ENCODE data around the gene AMOTL2.

AMOTL2 gene

DNA sequence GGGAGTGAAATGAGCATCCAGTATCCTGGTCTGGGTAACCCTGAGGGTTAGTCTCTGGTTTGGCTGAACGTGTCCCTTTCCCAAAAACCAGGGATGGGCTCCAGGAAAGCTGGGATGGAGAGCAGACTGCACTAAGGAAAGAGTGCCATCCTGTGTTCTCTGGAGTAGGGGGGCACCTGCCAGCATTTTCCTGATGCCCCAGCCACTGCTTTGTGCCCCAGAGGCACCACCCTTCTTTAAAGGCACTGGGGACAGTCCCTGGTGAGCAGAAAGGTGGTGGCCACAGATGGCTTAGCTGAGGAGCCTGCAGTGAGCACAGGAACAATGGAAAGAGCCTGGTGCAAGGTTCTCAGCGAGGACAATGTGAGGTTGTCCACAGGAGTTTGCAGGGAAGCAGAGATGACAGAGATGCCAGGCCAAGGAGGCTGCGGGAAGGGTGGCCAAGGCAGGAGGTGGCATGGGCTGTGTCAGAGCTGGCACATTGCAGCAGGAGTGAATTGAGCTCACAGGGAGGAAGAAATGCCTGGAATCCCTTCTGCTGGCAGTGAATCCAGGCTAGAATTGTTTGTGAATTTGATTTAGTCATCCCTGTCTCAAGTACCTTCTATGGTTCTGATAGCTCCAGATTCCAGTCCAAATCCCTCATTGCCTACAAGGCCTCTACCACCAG lies 39.9 kb downstream of the AMOTL2 start:
- Histone ChIP-seq H3K4me1 (ENCODE audit: control insufficient read depth, insufficient read depth, low read length) (peaks cover 11% of the 10 kb centered on the region), H3K27ac (ENCODE audit: low read length) (no peak overlapping the region), H3K9me3 (ENCODE audit: control insufficient read depth, insufficient read depth, low read length) (no peaks in the 10 kb centered on the region), H3K27me3 (ENCODE audit: control insufficient read depth, insufficient read depth, low read length) (no peaks in the 10 kb centered on the region), H3K4me3 (ENCODE audit: low read length) (no peak overlapping the region), H3K36me3 (ENCODE audit: control insufficient read depth, insufficient read depth, low read length) (no peaks in the 10 kb centered on the region)
- no peak for DNase-seq (ENCODE audit: low read depth, low spot score)
- no CpG with 5 or more reads among the region's 3 CpGs for WGBS (ENCODE audit: insufficient coverage, insufficient read length)

DNA sequence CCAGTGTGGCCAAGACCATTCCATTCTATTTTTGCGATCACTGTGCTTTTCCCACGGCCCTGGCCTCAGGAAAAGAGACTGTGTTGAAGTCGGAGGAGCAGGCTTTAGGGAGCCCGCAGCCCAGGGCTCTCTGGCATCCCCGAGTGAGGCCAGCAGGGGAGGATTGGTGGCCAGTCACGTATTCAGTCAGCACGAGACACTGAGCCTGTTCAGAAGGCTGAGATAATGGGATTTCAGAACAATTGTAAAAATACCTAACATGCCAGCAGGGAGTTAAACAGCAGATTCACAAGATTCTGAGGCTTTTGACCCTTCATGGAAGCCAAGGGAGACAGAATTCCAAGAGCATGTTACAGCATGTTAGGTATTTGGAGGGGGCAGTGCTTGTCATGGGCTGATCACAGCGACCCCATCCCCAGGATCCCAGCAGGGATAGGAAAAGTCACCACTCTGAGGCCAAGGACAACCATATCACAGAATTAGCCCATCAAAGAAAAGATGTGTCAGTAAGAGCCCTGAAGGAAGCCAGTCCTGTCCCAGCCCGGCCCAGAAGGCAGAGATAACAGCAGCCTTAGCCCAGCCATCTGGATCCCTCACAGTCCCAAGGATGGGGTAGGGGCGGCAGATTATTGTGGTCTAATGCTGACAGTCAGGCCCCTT lies 40.6 kb downstream of the AMOTL2 start:
- Histone ChIP-seq H3K36me3 (ENCODE audit: control insufficient read depth, insufficient read depth, low read length) (no peaks in the 10 kb centered on the region), H3K4me3 (ENCODE audit: low read length) (no peak overlapping the region), H3K9me3 (ENCODE audit: control insufficient read depth, insufficient read depth, low read length) (no peaks in the 10 kb centered on the region), H3K27ac (ENCODE audit: low read length) (no peak overlapping the region), H3K27me3 (ENCODE audit: control insufficient read depth, insufficient read depth, low read length) (no peaks in the 10 kb centered on the region), H3K4me1 (ENCODE audit: control insufficient read depth, insufficient read depth, low read length) (peaks cover 10% of the 10 kb centered on the region)
- no peak for DNase-seq (ENCODE audit: low read depth, low spot score)
- no CpG with 5 or more reads among the region's 10 CpGs for WGBS (ENCODE audit: insufficient coverage, insufficient read length)

DNA sequence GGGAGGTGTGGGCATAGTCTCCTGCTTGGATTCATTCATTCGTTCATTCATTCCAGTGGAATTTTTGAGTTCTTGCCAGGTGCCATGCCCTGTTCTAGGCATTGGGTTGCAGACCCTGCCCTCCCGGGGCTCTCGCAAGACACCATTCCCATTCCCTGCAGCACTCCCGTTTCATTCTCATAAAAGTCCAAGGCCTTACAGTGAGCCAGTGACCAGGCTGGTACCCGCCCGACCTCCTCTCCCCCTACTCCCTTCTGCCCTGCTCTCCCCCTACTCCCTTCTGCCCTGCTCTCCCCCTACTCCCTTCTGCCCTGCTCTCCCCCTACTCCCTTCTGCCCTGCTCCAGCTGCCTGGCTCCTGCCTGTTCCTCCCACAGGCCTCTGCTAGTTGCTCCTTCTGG lies 41.9 kb downstream of the AMOTL2 start:
- no peak overlapping the region for H3K27ac ChIP-seq (ENCODE audit: low read length)
- H3K27me3 ChIP-seq (ENCODE audit: control insufficient read depth, insufficient read depth, low read length), result no peaks in the 10 kb centered on the region
- no peaks in the 10 kb centered on the region for H3K9me3 ChIP-seq (ENCODE audit: control insufficient read depth, insufficient read depth, low read length)
- WGBS (ENCODE audit: insufficient coverage, insufficient read length), result no CpG with 5 or more reads among the region's 6 CpGs
- H3K36me3 ChIP-seq (ENCODE audit: control insufficient read depth, insufficient read depth, low read length), result no peaks in the 10 kb centered on the region
- H3K4me3 ChIP-seq (ENCODE audit: low read length), result no peak overlapping the region
- no peak for DNase-seq (ENCODE audit: low read depth, low spot score)
- H3K4me1 ChIP-seq (ENCODE audit: control insufficient read depth, insufficient read depth, low read length), result peaks cover 12% of the 10 kb centered on the region

DNA sequence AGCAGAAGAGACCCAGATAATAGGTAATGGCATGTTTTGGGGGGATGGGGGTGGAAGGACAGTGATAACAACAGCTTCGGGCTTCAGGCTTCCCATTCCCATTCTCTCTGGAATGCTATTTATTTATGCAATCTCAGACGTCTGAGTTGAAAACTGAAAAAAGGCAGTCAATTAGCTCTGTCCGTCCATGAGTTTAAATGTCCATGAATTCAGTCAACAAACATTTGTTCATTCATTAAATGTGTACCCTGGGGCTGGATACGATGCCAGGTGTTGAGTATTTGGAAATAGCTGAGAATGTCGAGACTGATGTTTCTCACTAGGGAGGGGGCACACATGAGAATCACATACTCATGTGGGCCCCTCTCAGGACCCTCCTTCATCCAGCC lies 42.4 kb downstream of the AMOTL2 start:
- Histone ChIP-seq H3K36me3 (ENCODE audit: control insufficient read depth, insufficient read depth, low read length) (no peaks in the 10 kb centered on the region), H3K4me3 (ENCODE audit: low read length) (no peak overlapping the region), H3K27ac (ENCODE audit: low read length) (no peak overlapping the region), H3K9me3 (ENCODE audit: control insufficient read depth, insufficient read depth, low read length) (no peaks in the 10 kb centered on the region), H3K4me1 (ENCODE audit: control insufficient read depth, insufficient read depth, low read length) (peaks cover 15% of the 10 kb centered on the region), H3K27me3 (ENCODE audit: control insufficient read depth, insufficient read depth, low read length) (no peaks in the 10 kb centered on the region)
- DNase-seq (ENCODE audit: low read depth, low spot score), result no peak
- no CpG with 5 or more reads among the region's 5 CpGs for WGBS (ENCODE audit: insufficient coverage, insufficient read length)

DNA sequence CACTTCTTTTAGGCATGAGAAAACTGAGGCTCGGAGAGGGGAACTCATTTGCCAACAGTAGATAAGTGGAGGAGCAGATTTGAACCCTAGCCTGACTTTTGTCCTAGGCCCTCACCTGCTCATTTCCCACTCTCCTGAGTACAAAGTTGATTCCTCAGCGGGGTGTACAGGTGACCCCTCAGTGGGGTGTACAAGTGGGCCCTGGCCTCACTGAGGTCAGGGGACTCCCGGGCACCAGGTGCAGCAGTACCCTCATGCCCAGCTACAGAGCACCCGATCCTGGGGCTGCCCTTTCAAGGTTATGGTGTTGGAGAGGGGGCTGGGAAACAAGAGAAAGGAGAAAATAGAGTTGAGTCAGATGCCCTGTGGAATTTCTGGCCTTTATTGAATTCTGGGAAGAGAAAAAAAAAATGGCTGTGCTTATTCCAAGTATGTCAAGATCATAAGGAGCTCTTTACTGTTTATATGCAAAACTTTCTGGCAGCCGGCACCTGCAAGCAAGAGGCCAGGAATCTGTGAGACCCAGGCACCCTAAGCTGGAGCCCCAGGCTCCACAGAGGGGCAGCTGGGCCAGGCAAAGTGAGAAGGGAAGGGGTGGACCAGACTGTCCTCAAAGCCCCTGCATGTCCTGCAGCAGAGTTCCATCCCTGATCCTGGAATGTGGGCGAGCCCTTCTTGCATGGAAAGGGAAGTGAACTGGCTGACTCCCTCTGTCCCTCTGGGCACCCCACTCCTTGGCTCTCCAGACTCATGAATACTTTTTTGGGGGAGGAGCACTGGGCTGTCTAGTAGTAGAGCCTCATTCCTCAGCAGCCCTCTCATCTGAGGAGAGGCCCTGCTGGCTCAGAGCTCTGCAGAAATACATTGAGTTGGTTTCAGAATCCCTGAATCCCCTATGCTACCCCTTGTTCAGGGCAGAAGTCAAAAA lies 43.1 kb downstream of the AMOTL2 start:
- H3K36me3 ChIP-seq (ENCODE audit: control insufficient read depth, insufficient read depth, low read length), result no peaks in the 10 kb centered on the region
- H3K4me3 ChIP-seq (ENCODE audit: low read length), result no peak overlapping the region
- H3K4me1 ChIP-seq (ENCODE audit: control insufficient read depth, insufficient read depth, low read length), result peaks cover 17% of the 10 kb centered on the region
- no peak overlapping the region for H3K27ac ChIP-seq (ENCODE audit: low read length)
- WGBS (ENCODE audit: insufficient coverage, insufficient read length), result no CpG with 5 or more reads among the region's 6 CpGs
- H3K27me3 ChIP-seq (ENCODE audit: control insufficient read depth, insufficient read depth, low read length), result no peaks in the 10 kb centered on the region
- H3K9me3 ChIP-seq (ENCODE audit: control insufficient read depth, insufficient read depth, low read length), result no peaks in the 10 kb centered on the region
- DNase-seq (ENCODE audit: low read depth, low spot score), result no peak

DNA sequence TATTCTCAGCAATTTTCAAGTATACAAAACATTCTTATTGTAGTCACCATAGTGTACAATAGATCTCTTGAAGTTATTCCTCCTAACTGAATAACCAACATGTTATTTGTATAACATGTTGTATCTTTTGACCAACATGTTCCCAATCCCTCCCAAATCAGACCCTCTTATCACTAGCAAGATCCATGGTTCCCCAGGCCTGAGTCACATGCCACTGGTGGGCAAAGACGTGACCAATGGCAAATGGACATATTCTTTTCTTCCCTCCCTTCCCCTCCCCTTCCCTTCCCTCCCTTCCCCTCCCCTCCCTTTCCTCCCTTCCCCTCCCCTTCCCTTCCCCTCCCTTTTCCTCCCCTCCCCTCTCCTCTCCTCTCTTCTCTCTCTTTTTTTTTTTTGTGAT lies 45.4 kb downstream of the AMOTL2 start:
- H3K4me1 ChIP-seq (ENCODE audit: control insufficient read depth, insufficient read depth, low read length), result peaks cover 19% of the 10 kb centered on the region
- no CpG with 5 or more reads among the region's 1 CpG for WGBS (ENCODE audit: insufficient coverage, insufficient read length)
- no peaks in the 10 kb centered on the region for H3K36me3 ChIP-seq (ENCODE audit: control insufficient read depth, insufficient read depth, low read length)
- H3K27ac ChIP-seq (ENCODE audit: low read length), result no peak overlapping the region
- no peak for DNase-seq (ENCODE audit: low read depth, low spot score)
- H3K4me3 ChIP-seq (ENCODE audit: low read length), result no peak overlapping the region
- no peaks in the 10 kb centered on the region for H3K27me3 ChIP-seq (ENCODE audit: control insufficient read depth, insufficient read depth, low read length)
- no peaks in the 10 kb centered on the region for H3K9me3 ChIP-seq (ENCODE audit: control insufficient read depth, insufficient read depth, low read length)

DNA sequence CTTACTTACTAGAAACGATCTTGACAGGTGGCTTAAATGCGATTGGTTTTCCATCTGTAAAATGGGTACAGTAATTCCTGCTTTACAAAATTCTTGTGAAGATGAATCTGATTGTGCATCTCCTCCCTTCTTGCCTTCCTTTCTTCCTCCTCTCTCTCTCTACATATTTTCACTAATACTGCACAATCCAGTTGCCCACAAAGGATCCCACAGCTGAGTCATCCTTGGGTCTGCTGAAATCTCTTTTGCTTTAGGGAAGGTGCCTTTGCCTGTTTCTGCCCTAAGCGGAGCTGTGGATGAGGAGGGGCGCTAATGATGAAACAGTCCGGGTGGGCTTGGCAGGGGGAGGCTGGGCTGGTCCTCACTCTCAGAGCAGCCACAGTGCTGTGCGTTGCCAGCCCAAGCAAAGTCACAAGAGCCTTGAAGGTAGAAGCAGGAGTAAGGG lies 46.1 kb downstream of the AMOTL2 start:
- no peaks in the 10 kb centered on the region for H3K9me3 ChIP-seq (ENCODE audit: control insufficient read depth, insufficient read depth, low read length)
- H3K36me3 ChIP-seq (ENCODE audit: control insufficient read depth, insufficient read depth, low read length), result no peaks in the 10 kb centered on the region
- DNase-seq (ENCODE audit: low read depth, low spot score), result no peak
- H3K27me3 ChIP-seq (ENCODE audit: control insufficient read depth, insufficient read depth, low read length), result no peaks in the 10 kb centered on the region
- no peak overlapping the region for H3K27ac ChIP-seq (ENCODE audit: low read length)
- no peak overlapping the region for H3K4me3 ChIP-seq (ENCODE audit: low read length)
- peaks cover 16% of the 10 kb centered on the region for H3K4me1 ChIP-seq (ENCODE audit: control insufficient read depth, insufficient read depth, low read length)
- no CpG with 5 or more reads among the region's 6 CpGs for WGBS (ENCODE audit: insufficient coverage, insufficient read length)

DNA sequence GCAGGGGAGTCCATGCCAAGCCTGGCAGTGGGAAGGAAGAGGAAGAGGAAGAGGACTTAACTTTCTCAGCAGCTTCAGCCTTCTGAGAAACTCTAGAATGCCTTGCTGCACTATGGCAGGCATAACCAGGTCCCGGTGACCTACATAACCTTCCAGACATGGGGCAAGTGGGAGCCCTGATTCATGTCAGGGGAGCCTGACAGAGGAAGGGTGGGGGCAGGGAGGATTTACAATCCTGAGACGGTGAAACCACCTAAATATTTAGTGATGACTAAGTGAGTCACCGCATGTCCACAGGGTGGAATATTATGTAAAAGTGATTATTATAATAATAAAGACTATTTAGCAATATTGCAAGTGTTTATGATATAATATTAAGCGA lies 46.7 kb downstream of the AMOTL2 start:
- H3K36me3 ChIP-seq (ENCODE audit: control insufficient read depth, insufficient read depth, low read length), result no peaks in the 10 kb centered on the region
- no CpG with 5 or more reads among the region's 4 CpGs for WGBS (ENCODE audit: insufficient coverage, insufficient read length)
- no peak for DNase-seq (ENCODE audit: low read depth, low spot score)
- H3K9me3 ChIP-seq (ENCODE audit: control insufficient read depth, insufficient read depth, low read length), result no peaks in the 10 kb centered on the region
- peaks cover 16% of the 10 kb centered on the region for H3K4me1 ChIP-seq (ENCODE audit: control insufficient read depth, insufficient read depth, low read length)
- H3K27me3 ChIP-seq (ENCODE audit: control insufficient read depth, insufficient read depth, low read length), result no peaks in the 10 kb centered on the region
- H3K4me3 ChIP-seq (ENCODE audit: low read length), result no peak overlapping the region
- peak overlapping the region; percentile 8 for H3K27ac ChIP-seq (ENCODE audit: low read length)

DNA sequence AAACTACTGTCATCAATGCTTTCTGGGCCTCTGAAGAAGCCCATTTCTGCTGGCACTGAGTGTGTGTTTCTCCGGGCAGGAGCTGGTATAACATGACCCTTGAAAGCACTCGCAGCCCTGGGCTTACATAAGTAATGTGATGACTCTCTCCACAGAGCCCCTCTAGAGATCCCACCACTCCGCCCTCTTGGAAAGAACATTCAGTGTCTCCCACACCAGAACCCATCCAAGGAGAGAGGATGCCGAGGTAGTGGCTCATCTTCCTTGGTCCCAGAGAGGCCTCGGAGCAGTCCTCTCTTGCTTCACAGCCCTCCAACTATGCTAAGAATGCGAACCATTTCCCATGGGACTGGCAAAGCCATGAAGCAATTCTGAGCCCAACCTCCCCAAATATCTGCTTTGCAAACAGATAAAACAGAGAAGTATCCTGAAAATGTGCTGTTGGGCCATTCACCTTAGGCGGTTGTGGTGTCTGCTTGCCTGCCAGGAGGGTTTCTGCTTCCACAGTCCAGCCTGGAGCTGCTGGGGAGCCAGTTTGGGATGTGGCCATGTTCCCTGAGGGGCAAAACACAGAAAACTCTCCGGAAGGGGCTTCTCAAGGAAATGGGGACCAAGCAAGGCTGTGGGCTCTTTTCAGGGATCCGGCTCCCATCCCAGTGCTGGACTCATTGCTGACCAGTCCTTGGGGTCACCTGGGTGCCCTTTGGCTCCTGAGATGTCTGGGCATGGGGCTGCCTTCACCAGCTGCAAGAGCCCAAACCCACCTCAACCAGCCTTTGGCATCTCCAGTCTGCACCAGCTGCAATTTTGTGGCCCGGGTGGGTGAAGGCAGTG lies 47.3 kb downstream of the AMOTL2 start:
- no CpG with 5 or more reads among the region's 10 CpGs for WGBS (ENCODE audit: insufficient coverage, insufficient read length)
- H3K27ac ChIP-seq (ENCODE audit: low read length), result peak overlapping the region; percentile 8
- peak; percentile 73 for DNase-seq (ENCODE audit: low read depth, low spot score)

DNA sequence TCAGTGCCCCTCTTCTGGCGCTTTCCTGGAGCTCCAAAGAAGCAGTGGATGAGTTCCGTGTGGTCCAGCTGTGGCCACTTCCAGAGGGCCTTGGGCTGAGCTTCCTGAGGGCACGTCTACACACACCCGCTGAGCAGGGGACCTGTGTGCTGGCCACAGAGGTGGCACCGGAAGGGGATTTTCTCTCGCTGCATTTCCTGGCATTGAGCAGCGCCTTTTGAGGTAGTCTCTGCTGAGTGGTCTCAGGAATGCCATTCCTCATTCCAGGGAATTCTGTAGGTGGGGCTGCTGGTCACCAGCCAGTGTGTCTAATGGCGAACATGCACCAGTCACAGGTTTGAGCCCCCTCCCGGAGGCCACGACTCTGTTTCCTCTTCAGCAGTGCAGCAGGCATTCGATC lies 48.1 kb downstream of the AMOTL2 start:
- Histone ChIP-seq H3K36me3 (ENCODE audit: control insufficient read depth, insufficient read depth, low read length) (no peaks in the 10 kb centered on the region), H3K9me3 (ENCODE audit: control insufficient read depth, insufficient read depth, low read length) (no peaks in the 10 kb centered on the region), H3K4me1 (ENCODE audit: control insufficient read depth, insufficient read depth, low read length) (peaks cover 11% of the 10 kb centered on the region), H3K27ac (ENCODE audit: low read length) (no peak overlapping the region), H3K27me3 (ENCODE audit: control insufficient read depth, insufficient read depth, low read length) (no peaks in the 10 kb centered on the region), H3K4me3 (ENCODE audit: low read length) (no peak overlapping the region)
- WGBS (ENCODE audit: insufficient coverage, insufficient read length), result no CpG with 5 or more reads among the region's 11 CpGs
- DNase-seq (ENCODE audit: low read depth, low spot score), result no peak

More for the DNA sequence above, 47.3 kb downstream of the AMOTL2 start:
- H3K36me3 ChIP-seq (ENCODE audit: control insufficient read depth, insufficient read depth, low read length), result no peaks in the 10 kb centered on the region
- H3K9me3 ChIP-seq (ENCODE audit: control insufficient read depth, insufficient read depth, low read length), result no peaks in the 10 kb centered on the region
- H3K4me3 ChIP-seq (ENCODE audit: low read length), result no peak overlapping the region
- H3K4me1 ChIP-seq (ENCODE audit: control insufficient read depth, insufficient read depth, low read length), result peaks cover 14% of the 10 kb centered on the region
- H3K27me3 ChIP-seq (ENCODE audit: control insufficient read depth, insufficient read depth, low read length), result no peaks in the 10 kb centered on the region

Measured in iPS DF 6.9 (cell line).